Uterus (tissue), 2 donors: ENCODE data around the gene TSPAN9.

Experiments used
- POLR2A ChIP-seq, 2 donors: fragments of 450-650 bp; IDR thresholded peaks; one replicate each; pipeline ENCODE4 v1.6.1; 2016; ENCODE audit warnings: antibody characterized with exemption in 2 of 2, mild to moderate bottlenecking in 1 of 2, moderate library complexity in 1 of 2
- TF ChIP-seq, protein P1 (sequence below), 4 experiments: fragments of 200-600 bp in 2 of 4; fragments of 450-650 bp in 2 of 4; sonication (generic) in 2 of 4; IDR thresholded peaks; one replicate each; pipeline ENCODE4 v1.5.1; 2016 to 2019; ENCODE audit warnings: antibody characterized with exemption in 4 of 4, mild to moderate bottlenecking in 2 of 4, moderate library complexity in 1 of 4

DNA sequence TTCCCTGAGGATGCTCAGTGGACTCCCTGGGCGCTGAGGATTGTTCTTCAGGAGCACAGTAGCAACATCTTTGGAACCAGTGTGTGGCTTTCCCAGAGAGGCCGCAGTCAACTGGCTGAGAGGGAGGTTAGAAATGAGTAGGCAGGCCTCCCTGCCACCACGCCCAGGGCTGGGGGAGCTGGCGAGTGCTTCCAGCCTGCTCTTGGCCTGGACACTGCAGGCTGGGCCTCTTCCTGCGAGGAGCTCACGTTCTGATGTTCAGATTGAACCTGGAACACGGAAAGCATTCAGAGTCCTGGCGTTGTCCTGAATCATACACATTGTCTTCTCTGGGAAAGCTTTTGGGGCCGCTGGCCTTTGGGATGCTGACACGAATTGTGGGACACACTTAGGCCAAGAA lies 15.6 kb downstream of the TSPAN9 start:
- no peak for TF ChIP-seq POLR2A (IDR thresholded peaks at IDR 0.05)
- TF ChIP-seq, protein P1, sequence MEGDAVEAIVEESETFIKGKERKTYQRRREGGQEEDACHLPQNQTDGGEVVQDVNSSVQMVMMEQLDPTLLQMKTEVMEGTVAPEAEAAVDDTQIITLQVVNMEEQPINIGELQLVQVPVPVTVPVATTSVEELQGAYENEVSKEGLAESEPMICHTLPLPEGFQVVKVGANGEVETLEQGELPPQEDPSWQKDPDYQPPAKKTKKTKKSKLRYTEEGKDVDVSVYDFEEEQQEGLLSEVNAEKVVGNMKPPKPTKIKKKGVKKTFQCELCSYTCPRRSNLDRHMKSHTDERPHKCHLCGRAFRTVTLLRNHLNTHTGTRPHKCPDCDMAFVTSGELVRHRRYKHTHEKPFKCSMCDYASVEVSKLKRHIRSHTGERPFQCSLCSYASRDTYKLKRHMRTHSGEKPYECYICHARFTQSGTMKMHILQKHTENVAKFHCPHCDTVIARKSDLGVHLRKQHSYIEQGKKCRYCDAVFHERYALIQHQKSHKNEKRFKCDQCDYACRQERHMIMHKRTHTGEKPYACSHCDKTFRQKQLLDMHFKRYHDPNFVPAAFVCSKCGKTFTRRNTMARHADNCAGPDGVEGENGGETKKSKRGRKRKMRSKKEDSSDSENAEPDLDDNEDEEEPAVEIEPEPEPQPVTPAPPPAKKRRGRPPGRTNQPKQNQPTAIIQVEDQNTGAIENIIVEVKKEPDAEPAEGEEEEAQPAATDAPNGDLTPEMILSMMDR (IDR thresholded peaks at IDR 0.05), result no peak
